Neural progenitor cell (in vitro differentiated cells): ENCODE results near the gene GPR156.

Source experiments
- EZH2 ChIP-seq: fragments of 200-600 bp; sonication (generic); IDR thresholded peaks from 2 replicates; pipeline ENCODE4 v1.6.1; 2017; ENCODE audit warnings: antibody characterized with exemption, mild to moderate bottlenecking, moderate library complexity
- EZH2phosphoT487 ChIP-seq: fragments of 200-600 bp; sonication (generic); IDR thresholded peaks from 2 replicates; pipeline ENCODE4 v1.6.1; 2017; ENCODE audit warnings: antibody characterized with exemption
- TF ChIP-seq, protein P1 (sequence below): fragments of 200-600 bp; sonication (generic); IDR thresholded peaks from 2 replicates; pipeline ENCODE4 v1.5.1; 2017; ENCODE audit warnings: antibody characterized with exemption, mild to moderate bottlenecking

- TF ChIP-seq, protein P1, sequence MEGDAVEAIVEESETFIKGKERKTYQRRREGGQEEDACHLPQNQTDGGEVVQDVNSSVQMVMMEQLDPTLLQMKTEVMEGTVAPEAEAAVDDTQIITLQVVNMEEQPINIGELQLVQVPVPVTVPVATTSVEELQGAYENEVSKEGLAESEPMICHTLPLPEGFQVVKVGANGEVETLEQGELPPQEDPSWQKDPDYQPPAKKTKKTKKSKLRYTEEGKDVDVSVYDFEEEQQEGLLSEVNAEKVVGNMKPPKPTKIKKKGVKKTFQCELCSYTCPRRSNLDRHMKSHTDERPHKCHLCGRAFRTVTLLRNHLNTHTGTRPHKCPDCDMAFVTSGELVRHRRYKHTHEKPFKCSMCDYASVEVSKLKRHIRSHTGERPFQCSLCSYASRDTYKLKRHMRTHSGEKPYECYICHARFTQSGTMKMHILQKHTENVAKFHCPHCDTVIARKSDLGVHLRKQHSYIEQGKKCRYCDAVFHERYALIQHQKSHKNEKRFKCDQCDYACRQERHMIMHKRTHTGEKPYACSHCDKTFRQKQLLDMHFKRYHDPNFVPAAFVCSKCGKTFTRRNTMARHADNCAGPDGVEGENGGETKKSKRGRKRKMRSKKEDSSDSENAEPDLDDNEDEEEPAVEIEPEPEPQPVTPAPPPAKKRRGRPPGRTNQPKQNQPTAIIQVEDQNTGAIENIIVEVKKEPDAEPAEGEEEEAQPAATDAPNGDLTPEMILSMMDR, result no peak
- TF ChIP-seq EZH2phosphoT487, result no peak
- TF ChIP-seq EZH2, result no peak
Measured at GRCh38 chr3:120244834-120245225, 40.2 kb downstream of the GPR156 start.
